Measurements from ENCODE around the gene WDCP.
"Not testable (repeated sequence)": the region's sequence is repeated elsewhere in the genome, so short reads cannot be mapped to it uniquely, and the experiment has no call there.

WDCP gene

GRCh38 chr2:24015562-24016375 is 31.4 kb downstream of the WDCP start:
- no peak for TF ChIP-seq ZFX (IDR thresholded peaks at IDR 0.05; ENCODE audit: borderline replicate concordance)
- TF ChIP-seq, protein P1, sequence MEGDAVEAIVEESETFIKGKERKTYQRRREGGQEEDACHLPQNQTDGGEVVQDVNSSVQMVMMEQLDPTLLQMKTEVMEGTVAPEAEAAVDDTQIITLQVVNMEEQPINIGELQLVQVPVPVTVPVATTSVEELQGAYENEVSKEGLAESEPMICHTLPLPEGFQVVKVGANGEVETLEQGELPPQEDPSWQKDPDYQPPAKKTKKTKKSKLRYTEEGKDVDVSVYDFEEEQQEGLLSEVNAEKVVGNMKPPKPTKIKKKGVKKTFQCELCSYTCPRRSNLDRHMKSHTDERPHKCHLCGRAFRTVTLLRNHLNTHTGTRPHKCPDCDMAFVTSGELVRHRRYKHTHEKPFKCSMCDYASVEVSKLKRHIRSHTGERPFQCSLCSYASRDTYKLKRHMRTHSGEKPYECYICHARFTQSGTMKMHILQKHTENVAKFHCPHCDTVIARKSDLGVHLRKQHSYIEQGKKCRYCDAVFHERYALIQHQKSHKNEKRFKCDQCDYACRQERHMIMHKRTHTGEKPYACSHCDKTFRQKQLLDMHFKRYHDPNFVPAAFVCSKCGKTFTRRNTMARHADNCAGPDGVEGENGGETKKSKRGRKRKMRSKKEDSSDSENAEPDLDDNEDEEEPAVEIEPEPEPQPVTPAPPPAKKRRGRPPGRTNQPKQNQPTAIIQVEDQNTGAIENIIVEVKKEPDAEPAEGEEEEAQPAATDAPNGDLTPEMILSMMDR (IDR thresholded peaks at IDR 0.05) = no peak

GRCh38 chr2:24014902-24015301 is 32.3 kb downstream of the WDCP start:
- not testable (repeated sequence) for H3K27ac ChIP-seq

More at GRCh38 chr2:24015562-24016375, 31.4 kb downstream of the WDCP start:
- peak overlapping the region; percentile 13; the same call in 1 of the 2 replicates for H3K27ac ChIP-seq

DNA sequence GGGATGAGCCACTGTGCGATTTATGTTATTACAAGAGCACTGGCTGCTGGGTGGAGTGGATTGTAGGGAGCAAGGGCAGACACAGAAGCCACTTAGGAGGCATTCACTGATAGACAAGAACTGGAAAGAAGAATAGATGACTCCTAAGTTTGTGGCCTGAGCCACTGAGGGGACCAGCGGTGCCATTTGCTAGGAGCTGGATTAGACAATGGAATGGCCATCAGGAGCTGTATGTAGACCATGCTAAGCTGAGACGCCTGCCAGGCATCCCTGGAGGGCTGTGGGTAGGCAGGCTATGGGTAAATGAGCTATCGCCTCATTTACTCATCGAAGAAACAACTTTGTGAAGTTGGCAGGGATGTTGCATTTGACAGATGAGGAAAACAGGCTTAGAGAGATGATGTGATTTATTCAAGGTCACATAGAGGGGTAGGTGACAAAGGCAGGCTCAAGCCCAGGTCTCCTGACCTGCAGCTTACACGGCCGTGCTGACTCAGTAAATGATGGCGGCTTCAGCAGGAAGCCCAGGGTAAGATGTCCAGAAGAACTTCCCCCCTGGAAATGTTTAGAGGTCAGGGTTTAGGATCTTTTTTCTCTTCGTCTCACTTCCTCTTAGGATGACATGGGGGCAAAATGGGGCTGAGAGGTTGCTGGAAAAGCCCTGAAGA is 34.5 kb downstream of the WDCP start:
- H3K27ac ChIP-seq = no peak overlapping the region

DNA sequence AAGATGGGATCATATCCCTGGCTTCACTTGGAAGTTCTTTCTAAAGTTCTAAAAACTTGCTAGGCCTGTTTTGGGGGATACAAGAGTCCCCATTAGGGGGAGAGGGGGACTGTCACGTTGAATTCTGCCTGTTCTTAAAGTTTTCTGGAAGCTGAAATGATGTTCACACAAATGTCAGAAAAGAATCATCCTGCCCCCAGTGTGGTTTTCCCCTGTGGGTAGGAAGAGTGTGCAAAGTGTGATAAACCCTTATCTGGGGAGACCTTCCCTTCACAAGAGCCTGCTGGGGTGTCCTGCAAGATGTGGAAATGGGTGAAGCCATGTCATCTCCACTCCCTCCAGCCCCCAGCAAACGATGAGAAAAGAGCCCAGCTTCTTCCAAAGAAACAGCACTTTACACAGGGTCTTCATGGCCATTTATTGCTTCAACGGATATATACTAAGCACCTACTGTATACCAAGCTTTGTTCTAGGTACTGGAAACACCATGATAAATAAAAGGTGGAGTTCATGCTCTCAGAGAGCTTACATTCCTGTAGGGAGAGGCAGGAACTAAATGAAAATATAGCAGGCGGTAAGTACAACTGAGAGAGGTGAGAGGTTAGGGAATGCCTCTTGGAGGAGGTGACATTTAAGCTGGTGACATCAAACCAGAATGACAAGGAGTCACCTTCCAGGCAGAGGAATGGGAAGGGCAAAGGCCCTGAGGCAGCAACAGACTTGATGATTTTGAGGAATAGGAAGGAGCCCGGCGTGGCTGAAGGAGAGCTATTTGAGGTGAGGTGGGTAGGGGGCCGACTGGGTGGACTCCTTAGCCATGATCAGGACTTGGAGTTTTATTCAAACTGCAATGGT is 35.7 kb downstream of the WDCP start:
- TF ChIP-seq ZFX (IDR thresholded peaks at IDR 0.05; ENCODE audit: borderline replicate concordance) = no peak
- TF ChIP-seq, protein P1 (IDR thresholded peaks at IDR 0.05) = no peak
- H3K27ac ChIP-seq = no peak overlapping the region

More for the DNA sequence above, 34.5 kb downstream of the WDCP start:
- TF ChIP-seq, protein P1 (IDR thresholded peaks at IDR 0.05) = no peak
- TF ChIP-seq ZFX (IDR thresholded peaks at IDR 0.05; ENCODE audit: borderline replicate concordance) = no peak

GRCh38 chr2:24010477-24011249 is 36.5 kb downstream of the WDCP start:
- TF ChIP-seq ZFX (IDR thresholded peaks at IDR 0.05; ENCODE audit: borderline replicate concordance) = no peak
- TF ChIP-seq, protein P1 (IDR thresholded peaks at IDR 0.05) = no peak
- no peak overlapping the region for H3K27ac ChIP-seq

- no peak within 1 kb of the TSS for H3K27ac ChIP-seq
These were observed 37.3 kb downstream of the WDCP start, which contains the start of gene MFSD2B for GRCh38 chr2:24009680-24010476. TSS of gene MFSD2B (plus strand) at chr2:24010085. CDS start at chr2:24010097, 12 bp downstream.

More at GRCh38 chr2:24009680-24010476, 37.3 kb downstream of the WDCP start, which contains the start of gene MFSD2B:
- no peak for TF ChIP-seq ZFX (IDR thresholded peaks at IDR 0.05; ENCODE audit: borderline replicate concordance)
- TF ChIP-seq, protein P1 (IDR thresholded peaks at IDR 0.05) = no peak
